ENCODE measurements around the gene SH3GLB1.
A peak's percentile ranks its signal among the peaks of the same experiment; 100 is the strongest.

Gene SH3GLB1

GRCh38 chr1:86788300-86789206 is 84.2 kb downstream of the SH3GLB1 start:
- peak; percentile 37 to 67 for DNase-seq (ENCODE audit: low read depth in 1 of 2, low spot score in 1 of 2)
- no peaks in the 10 kb centered on the region for H3K27me3 ChIP-seq (ENCODE audit: insufficient read depth, poor library complexity, severe bottlenecking)
- TF ChIP-seq SPI1 (IDR thresholded peaks at IDR 0.05; ENCODE audit: borderline replicate concordance, low read depth) (peak; percentile 16; the same call in 1 of the 2 replicates), CTCF (IDR thresholded peaks at IDR 0.05; ENCODE audit: insufficient read depth, low read length) (no peak), GABPA (IDR thresholded peaks at IDR 0.05; ENCODE audit: low read depth) (no peak), REST (IDR thresholded peaks at IDR 0.05; ENCODE audit: insufficient replicate concordance, low read depth) (no peak), POLR2AphosphoS5 (IDR thresholded peaks at IDR 0.05; ENCODE audit: low read depth) (no peak)
- H3K4me3 ChIP-seq (replicated peaks; ENCODE audit: insufficient read depth, low read length) = no peak overlapping the region
- H3K27ac ChIP-seq (replicated peaks) = peak overlapping the region; percentile 49

- Histone ChIP-seq H3K4me3 (replicated peaks; ENCODE audit: insufficient read depth, low read length) (no peak overlapping the region), H3K27me3 (ENCODE audit: insufficient read depth, poor library complexity, severe bottlenecking) (no peaks in the 10 kb centered on the region), H3K27ac (replicated peaks) (no peak overlapping the region)
- TF ChIP-seq POLR2AphosphoS5 (IDR thresholded peaks at IDR 0.05; ENCODE audit: low read depth) = no peak
- no peak for TF ChIP-seq GABPA (IDR thresholded peaks at IDR 0.05; ENCODE audit: low read depth)
- no peak for TF ChIP-seq CTCF (IDR thresholded peaks at IDR 0.05; ENCODE audit: insufficient read depth, low read length)
- no peak for TF ChIP-seq REST (IDR thresholded peaks at IDR 0.05; ENCODE audit: insufficient replicate concordance, low read depth)
- TF ChIP-seq SPI1 (IDR thresholded peaks at IDR 0.05; ENCODE audit: borderline replicate concordance, low read depth) = no peak
- DNase-seq (ENCODE audit: low read depth in 1 of 2, low spot score in 1 of 2) = no peak
Observed at GRCh38 chr1:86795316-86795715, 90.9 kb downstream of the SH3GLB1 start.

All from HL-60 (cell line).